ENCODE data around the gene NUDT6.

The NUDT6 gene

DNA sequence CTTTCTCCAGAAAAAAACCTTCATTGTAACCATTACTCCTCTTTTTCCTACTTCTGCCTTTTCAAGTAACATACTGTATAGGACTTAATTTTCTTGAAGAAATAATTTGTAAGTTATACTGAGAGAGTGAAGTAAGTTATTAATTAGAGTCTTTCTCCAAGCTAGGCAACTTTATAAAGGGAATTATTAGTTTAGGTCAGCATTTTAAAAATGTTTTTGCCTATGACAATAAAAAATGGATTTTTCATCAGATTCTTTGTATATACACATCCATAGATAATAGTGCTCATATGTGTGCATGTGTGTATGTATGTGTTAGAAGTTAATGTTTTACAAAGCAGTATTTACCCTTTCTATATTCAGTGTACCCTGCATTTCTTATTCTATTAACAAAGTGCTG lies 10.4 kb upstream of the NUDT6 start:
- Mint-ChIP-seq H3K27ac (no peak overlapping the region), H3K36me3 (ENCODE audit: low read depth) (peaks cover 42% of the 10 kb centered on the region), H3K4me1 (ENCODE audit: low read depth) (no peaks in the 10 kb centered on the region), H3K4me3 (no peak overlapping the region), H3K27me3 (no peaks in the 10 kb centered on the region), H3K9me3 (no peaks in the 10 kb centered on the region)
- intact Hi-C loops (cut with micrococcal nuclease) = loop anchor here (5.0 kb wide), 2 partner anchors 615 to 1030 kb away; no protein-coding TSS in a partner anchor

DNA sequence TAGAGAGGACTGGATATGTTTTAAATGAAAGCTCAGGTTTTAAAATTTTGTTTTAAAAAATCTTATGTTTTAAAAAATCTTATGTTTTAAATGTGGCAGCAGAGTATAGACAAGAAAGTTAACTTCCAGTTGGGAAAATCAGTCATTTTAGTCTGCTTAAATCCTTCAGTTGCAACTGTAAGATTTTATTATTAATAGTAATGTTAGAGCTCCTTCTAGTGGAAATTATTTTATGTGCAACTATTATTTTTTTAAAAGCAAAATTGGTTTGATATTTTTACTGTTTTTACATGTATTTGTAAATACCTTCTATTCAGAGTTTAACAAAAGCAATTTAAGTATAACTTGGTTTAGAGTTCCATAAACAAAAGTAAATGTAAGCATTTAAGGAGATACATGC lies 8.5 kb upstream of the NUDT6 start:
- H3K27ac Mint-ChIP-seq = no peak overlapping the region
- no peaks in the 10 kb centered on the region for H3K4me1 Mint-ChIP-seq (ENCODE audit: low read depth)
- no peaks in the 10 kb centered on the region for H3K9me3 Mint-ChIP-seq
- H3K27me3 Mint-ChIP-seq = no peaks in the 10 kb centered on the region
- intact Hi-C loops (cut with micrococcal nuclease) = loop anchor here (2.0 to 5.0 kb wide), 3 partner anchors 172 to 1029 kb away; no protein-coding TSS in a partner anchor
- H3K36me3 Mint-ChIP-seq (ENCODE audit: low read depth) = peaks cover 42% of the 10 kb centered on the region
- no peak overlapping the region for H3K4me3 Mint-ChIP-seq

DNA sequence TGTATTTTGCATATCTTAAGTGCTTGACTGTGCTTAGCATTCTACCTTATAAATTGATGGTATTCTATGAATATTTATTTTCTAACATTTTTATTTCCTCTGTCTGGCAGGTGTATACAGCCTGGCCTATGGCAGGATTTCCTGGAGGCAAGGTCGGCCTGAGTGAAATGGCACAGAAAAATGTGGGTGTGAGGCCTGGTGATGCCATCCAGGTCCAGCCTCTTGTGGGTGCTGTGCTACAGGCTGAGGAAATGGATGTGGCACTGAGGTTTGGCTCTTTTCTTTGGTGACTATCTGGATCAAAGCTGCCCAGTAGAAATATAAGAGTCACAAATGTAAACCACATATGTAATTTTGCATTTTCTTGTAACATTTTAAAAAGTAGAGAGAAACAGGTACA lies 6.5 kb upstream of the NUDT6 start:
- Mint-ChIP-seq H3K9me3 (no peaks in the 10 kb centered on the region), H3K27ac (no peak overlapping the region)
- intact Hi-C loops (cut with micrococcal nuclease) = no loop called here

DNA sequence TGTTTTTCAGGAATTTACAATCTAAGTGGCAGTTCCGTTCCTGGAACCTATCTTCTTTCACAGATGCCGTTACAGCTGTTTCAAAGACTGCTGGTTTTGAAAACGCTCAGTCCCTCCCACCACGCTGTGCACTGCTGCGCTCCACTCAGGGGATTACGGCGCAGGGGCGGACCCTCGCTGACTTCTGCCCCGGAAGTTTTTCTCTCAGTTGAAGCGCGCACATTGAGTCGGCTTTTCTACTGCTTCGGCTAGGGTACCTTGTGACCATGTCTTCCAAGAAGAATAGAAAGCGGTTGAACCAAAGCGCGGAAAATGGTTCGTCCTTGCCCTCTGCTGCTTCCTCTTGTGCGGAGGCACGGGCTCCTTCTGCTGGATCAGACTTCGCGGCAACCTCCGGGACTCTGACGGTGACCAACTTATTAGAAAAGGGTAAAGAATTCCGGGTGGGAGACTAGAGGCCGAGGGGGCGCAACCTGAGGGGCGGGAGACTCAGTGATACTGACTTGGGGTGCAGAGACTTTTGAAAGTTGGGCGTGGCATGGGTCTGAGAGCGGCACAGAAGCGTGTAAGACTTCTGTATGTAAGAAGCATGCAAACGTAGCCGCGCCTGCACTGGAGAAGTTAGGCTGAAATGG lies 597 bp upstream of the NUDT6 start:
- Mint-ChIP-seq H3K27ac (peak overlapping the region; percentile 93), H3K36me3 (ENCODE audit: low read depth) (peaks cover 15% of the 10 kb centered on the region), H3K4me1 (ENCODE audit: low read depth) (no peaks in the 10 kb centered on the region), H3K4me3 (peak overlapping the region; percentile 87), H3K9me3 (no peaks in the 10 kb centered on the region), H3K27me3 (no peaks in the 10 kb centered on the region)
- intact Hi-C loops (cut with micrococcal nuclease) = loop anchor here (1.0 kb wide), 1 partner anchor 191 kb away; the partner anchor contains the start of gene BBS12

More for the DNA sequence above, 6.5 kb upstream of the NUDT6 start:
- Mint-ChIP-seq H3K4me3 (no peak overlapping the region), H3K4me1 (ENCODE audit: low read depth) (no peaks in the 10 kb centered on the region), H3K36me3 (ENCODE audit: low read depth) (peaks cover 26% of the 10 kb centered on the region), H3K27me3 (no peaks in the 10 kb centered on the region)

DNA sequence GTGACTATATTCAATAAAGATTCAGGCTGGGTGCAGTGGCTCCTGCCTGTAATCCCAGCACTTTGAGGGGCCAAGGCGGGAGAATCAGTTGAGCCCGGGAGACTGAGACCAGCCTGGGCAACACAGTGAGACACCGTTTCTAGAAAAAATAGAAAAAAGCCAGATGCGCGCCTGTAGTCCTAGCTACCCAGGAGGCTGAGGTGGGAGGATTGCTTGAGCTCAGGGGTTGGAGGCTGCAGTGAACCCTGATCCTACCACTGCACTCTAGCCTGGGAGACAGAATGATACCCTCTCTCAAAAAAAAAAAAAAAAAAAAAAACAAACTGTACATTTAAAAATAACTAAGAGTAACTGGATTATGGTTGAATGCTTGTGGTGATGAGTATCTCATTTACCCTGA lies 1.1 kb downstream of the NUDT6 start:
- H3K36me3 Mint-ChIP-seq (ENCODE audit: low read depth) = peaks cover 14% of the 10 kb centered on the region
- H3K4me1 Mint-ChIP-seq (ENCODE audit: low read depth) = no peaks in the 10 kb centered on the region
- no peak overlapping the region for H3K27ac Mint-ChIP-seq
- H3K9me3 Mint-ChIP-seq = no peaks in the 10 kb centered on the region
- H3K27me3 Mint-ChIP-seq = no peaks in the 10 kb centered on the region
- no peak overlapping the region for H3K4me3 Mint-ChIP-seq
- intact Hi-C loops (cut with micrococcal nuclease) = no loop called here

DNA sequence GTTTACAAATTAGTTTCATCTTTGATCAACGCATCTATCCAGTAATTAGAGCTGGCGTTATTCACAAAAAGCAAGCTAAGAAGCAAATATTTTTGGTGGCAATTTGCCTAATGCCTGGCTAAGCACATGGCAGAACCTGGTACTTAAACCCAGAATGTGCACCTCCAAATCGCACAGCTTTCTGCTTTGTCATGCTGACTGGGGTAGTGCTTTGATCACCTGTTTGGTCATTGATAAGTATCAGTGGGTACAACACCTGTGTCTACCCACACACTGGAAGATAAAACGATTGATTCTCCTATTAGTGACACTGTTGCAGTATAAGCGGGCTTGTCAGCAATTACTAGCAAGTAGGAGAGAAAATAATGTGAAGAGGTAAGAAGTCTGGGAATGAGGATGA lies 1.9 kb downstream of the NUDT6 start:
- Mint-ChIP-seq H3K36me3 (ENCODE audit: low read depth) (peaks cover 14% of the 10 kb centered on the region), H3K27me3 (no peaks in the 10 kb centered on the region), H3K27ac (no peak overlapping the region), H3K4me3 (no peak overlapping the region), H3K4me1 (ENCODE audit: low read depth) (no peaks in the 10 kb centered on the region), H3K9me3 (no peaks in the 10 kb centered on the region)
- intact Hi-C loops (cut with micrococcal nuclease) = no loop called here

DNA sequence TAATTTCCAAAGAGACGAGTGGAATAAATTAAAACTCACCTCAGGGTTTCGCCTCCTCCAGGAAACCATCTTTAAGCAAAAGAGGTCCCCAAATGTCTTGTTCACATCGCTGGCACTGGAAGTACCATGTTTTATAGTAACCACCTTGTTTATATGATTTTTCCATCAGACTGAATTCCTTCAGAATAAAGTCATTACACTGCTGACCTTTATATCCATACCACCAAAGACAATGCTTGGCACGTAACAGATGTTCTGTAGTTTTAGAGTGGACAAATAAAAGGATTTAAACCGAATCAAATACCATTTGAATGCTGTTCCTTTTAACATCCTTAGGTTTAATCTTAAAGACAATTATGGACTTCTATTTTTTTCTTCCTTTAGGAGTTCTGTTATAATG lies 4.7 kb downstream of the NUDT6 start:
- peaks cover 9% of the 10 kb centered on the region for H3K36me3 Mint-ChIP-seq (ENCODE audit: low read depth)
- H3K27ac Mint-ChIP-seq = no peak overlapping the region
- H3K4me1 Mint-ChIP-seq (ENCODE audit: low read depth) = no peaks in the 10 kb centered on the region
- no peaks in the 10 kb centered on the region for H3K9me3 Mint-ChIP-seq
- H3K27me3 Mint-ChIP-seq = no peaks in the 10 kb centered on the region
- H3K4me3 Mint-ChIP-seq = no peak overlapping the region
- intact Hi-C loops (cut with micrococcal nuclease) = no loop called here

DNA sequence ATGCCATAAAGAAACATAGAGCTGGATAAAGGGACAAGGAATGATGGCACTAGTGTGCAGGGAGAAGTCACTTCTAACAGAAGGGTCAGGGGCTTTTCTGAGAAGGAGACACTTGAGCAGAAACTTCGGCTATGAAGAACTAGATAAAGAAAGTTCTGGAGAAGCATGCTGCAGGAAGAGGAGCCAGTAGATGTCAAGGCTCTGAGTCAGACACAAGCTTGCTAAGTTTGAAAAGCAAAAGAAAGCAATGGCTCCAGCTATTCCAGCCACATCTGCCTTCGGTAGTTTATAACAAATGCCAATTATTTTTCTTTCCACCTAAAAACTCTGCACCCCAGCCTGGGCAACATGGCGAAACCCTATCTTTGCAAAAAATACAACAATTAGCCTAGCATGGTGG lies 7.5 kb downstream of the NUDT6 start:
- H3K27ac Mint-ChIP-seq = no peak overlapping the region
- H3K4me1 Mint-ChIP-seq (ENCODE audit: low read depth) = no peaks in the 10 kb centered on the region
- no peaks in the 10 kb centered on the region for H3K9me3 Mint-ChIP-seq
- no peaks in the 10 kb centered on the region for H3K27me3 Mint-ChIP-seq
- H3K36me3 Mint-ChIP-seq (ENCODE audit: low read depth) = no peaks in the 10 kb centered on the region
- H3K4me3 Mint-ChIP-seq = no peak overlapping the region
- intact Hi-C loops (cut with micrococcal nuclease) = no loop called here

DNA sequence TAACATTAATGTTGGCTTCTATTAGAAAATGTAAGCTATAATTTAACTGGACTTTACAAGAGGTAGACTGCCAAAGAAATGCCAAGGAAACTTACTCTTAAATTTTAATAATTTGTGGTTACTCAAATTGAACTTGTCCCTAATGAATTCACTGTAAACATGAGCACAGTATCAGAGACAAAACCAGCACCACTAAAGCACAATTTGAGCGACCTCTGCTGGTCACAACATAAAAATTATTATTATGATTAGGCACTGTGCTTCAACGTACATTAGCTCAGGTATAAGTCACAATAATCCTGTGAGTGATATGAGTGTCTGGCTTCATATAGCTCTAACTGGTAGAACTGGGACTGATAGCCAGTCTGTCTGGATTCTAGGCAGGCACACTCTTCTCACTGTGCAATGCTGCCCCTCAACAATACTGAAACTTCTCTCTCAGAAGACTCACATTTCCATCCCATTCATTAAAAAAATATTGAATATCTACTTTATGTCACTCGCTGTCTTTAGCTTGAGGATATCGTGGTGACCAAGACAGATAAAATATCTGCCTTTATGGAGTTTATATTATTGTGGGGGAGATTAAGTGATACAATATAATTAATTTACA lies 8.0 kb downstream of the NUDT6 start:
- H3K27ac Mint-ChIP-seq = no peak overlapping the region
- H3K27me3 Mint-ChIP-seq = no peaks in the 10 kb centered on the region
- no peak overlapping the region for H3K4me3 Mint-ChIP-seq
- H3K9me3 Mint-ChIP-seq = no peaks in the 10 kb centered on the region
- H3K4me1 Mint-ChIP-seq (ENCODE audit: low read depth) = no peaks in the 10 kb centered on the region
- intact Hi-C loops (cut with micrococcal nuclease) = no loop called here
- no peaks in the 10 kb centered on the region for H3K36me3 Mint-ChIP-seq (ENCODE audit: low read depth)

DNA sequence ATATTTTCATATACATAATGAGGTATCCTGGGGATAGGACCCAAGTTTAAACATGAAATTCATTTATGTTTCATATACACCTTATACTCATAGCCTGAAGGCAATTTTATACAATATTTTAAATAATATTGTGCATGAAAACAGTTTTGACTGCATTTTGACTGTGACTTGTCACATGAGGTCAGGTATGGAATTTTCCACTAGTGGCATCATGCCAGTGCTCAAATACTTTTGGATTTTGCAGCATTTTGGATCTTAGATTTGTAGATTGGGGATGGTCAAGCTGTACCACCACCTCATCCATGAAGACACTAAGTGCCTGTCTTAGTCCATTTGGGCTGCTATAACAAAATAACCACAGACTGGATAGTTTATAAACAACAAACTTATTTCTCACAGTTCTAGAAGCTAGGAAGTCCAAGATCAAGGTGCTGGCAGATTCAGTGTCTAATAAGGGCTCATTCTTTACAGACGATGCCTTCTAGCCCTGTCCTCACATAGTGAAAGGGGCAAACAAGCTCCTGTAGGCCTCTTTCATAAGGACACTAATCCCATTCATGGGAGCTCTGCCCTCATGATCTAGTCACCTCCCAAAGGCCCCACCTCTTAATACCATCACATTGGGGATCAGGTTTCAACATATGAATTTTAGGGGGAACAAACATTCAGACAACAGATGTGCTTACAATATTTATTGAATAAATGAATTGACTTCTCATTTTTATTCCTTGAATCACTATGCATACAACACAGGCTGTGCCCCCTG lies 9.4 kb downstream of the NUDT6 start:
- intact Hi-C loops (cut with micrococcal nuclease) = no loop called here
- Mint-ChIP-seq H3K36me3 (ENCODE audit: low read depth) (peaks cover 7% of the 10 kb centered on the region), H3K4me1 (ENCODE audit: low read depth) (no peaks in the 10 kb centered on the region), H3K27me3 (no peaks in the 10 kb centered on the region), H3K9me3 (no peaks in the 10 kb centered on the region), H3K4me3 (no peak overlapping the region), H3K27ac (no peak overlapping the region)

DNA sequence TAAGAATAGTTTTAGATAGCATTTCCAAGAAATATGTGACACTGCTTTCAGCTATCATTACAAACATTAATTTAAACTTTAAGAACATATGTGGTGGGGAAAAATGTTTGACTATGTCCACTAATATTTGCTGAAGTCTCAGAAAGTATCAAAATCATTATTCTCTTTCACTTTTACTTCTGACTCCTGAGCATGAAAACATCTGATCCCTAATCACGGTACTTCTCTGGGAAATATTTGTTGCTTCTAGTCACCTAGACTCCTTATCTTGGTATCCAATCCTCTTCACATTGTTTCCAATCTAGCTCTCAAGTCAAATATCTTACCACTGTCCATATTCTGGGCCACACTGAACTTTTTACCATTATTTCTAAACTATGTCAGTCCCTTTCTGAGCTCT lies 10.8 kb downstream of the NUDT6 start:
- Mint-ChIP-seq H3K4me1 (ENCODE audit: low read depth) (no peaks in the 10 kb centered on the region), H3K4me3 (no peak overlapping the region), H3K27ac (no peak overlapping the region), H3K36me3 (ENCODE audit: low read depth) (peaks cover 7% of the 10 kb centered on the region), H3K27me3 (no peaks in the 10 kb centered on the region), H3K9me3 (no peaks in the 10 kb centered on the region)
- intact Hi-C loops (cut with micrococcal nuclease) = no loop called here

DNA sequence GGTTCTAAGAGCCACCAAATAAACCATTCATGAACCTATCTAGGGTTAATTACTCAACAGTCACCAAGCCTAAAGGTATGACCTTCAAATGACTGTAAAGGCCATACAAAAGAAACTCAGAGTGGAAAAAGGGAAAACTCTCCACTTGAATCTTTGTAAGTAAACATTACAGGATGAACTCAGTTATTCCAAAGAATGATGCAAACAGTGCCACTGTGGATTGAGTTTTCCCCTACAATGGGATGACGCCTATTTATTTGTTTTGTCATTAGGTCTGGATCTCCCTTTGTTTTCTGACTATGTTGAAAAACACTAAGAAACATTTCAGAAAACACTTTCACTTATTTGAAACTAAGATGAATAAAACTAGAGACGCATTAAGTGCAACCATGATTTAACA lies 12.7 kb downstream of the NUDT6 start:
- peaks cover 16% of the 10 kb centered on the region for H3K36me3 Mint-ChIP-seq (ENCODE audit: low read depth)
- no peaks in the 10 kb centered on the region for H3K4me1 Mint-ChIP-seq (ENCODE audit: low read depth)
- no peak overlapping the region for H3K4me3 Mint-ChIP-seq
- no peaks in the 10 kb centered on the region for H3K27me3 Mint-ChIP-seq
- H3K9me3 Mint-ChIP-seq = no peaks in the 10 kb centered on the region
- H3K27ac Mint-ChIP-seq = no peak overlapping the region
- intact Hi-C loops (cut with micrococcal nuclease) = no loop called here

DNA sequence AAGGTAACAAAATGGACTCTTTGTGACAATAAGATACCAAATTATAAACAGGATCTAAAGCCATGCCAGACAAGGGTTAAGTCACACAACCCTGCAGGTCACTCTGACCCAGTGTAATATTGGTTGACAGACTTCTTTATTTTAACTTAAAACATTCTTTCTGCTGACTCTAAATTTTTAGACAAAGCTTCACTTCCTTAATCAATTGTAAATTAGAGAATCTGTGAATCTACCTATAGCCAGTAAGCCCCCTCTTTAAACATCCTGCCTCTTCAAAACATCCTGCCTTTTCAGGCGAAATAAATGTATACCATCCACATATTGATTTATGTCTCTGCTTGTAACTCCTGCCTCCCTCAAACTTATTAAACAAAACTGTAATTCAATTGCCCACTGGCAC lies 14.2 kb downstream of the NUDT6 start:
- intact Hi-C loops (cut with micrococcal nuclease) = no loop called here
- no peak overlapping the region for H3K4me3 Mint-ChIP-seq
- H3K27me3 Mint-ChIP-seq = no peaks in the 10 kb centered on the region
- no peak overlapping the region for H3K27ac Mint-ChIP-seq
- H3K4me1 Mint-ChIP-seq (ENCODE audit: low read depth) = no peaks in the 10 kb centered on the region
- H3K9me3 Mint-ChIP-seq = no peaks in the 10 kb centered on the region
- H3K36me3 Mint-ChIP-seq (ENCODE audit: low read depth) = peaks cover 17% of the 10 kb centered on the region

DNA sequence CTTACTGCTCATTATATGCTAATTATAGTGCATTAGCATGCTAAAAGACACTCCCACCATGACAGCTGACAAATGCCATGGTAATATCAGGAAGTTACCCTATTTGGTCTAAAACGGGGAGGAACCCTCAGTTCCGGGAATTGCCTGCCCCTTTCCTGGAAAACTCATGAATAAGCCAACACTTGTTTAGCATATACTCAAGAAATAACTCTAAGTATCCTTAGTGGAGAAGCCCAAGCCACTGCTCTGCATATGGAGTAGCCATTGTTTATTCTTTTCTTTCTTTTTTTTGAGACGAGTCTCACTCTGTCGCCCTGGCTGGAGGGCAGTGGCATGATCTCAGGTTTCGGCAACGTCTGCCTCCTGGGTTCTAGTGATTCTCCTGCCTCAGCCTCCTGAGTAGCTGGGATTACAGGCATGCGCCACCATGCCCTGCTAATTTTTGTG lies 15.5 kb downstream of the NUDT6 start:
- H3K27me3 Mint-ChIP-seq = no peaks in the 10 kb centered on the region
- peaks cover 17% of the 10 kb centered on the region for H3K36me3 Mint-ChIP-seq (ENCODE audit: low read depth)
- no peaks in the 10 kb centered on the region for H3K4me1 Mint-ChIP-seq (ENCODE audit: low read depth)
- intact Hi-C loops (cut with micrococcal nuclease) = no loop called here
- no peak overlapping the region for H3K4me3 Mint-ChIP-seq
- H3K9me3 Mint-ChIP-seq = no peaks in the 10 kb centered on the region
- H3K27ac Mint-ChIP-seq = no peak overlapping the region
